WI38 (cell line): ENCODE data around the gene PCSK5.

Source experiments
- H3K4me3 ChIP-seq: 2 replicates; pipeline ENCODE4 v1.5.1; 2011; ENCODE audit warnings: low read depth, mild to moderate bottlenecking, control low read depth, low read length
- TF ChIP-seq, protein P1 (sequence below): IDR thresholded peaks from 2 replicates; pipeline ENCODE4 v1.5.1; 2012; ENCODE audit warnings: low read depth, mild to moderate bottlenecking, control low read depth, low read length

PCSK5 gene

GRCh38 chr9:76223749-76224340 lies 333.4 kb downstream of the PCSK5 start:
- TF ChIP-seq, protein P1, sequence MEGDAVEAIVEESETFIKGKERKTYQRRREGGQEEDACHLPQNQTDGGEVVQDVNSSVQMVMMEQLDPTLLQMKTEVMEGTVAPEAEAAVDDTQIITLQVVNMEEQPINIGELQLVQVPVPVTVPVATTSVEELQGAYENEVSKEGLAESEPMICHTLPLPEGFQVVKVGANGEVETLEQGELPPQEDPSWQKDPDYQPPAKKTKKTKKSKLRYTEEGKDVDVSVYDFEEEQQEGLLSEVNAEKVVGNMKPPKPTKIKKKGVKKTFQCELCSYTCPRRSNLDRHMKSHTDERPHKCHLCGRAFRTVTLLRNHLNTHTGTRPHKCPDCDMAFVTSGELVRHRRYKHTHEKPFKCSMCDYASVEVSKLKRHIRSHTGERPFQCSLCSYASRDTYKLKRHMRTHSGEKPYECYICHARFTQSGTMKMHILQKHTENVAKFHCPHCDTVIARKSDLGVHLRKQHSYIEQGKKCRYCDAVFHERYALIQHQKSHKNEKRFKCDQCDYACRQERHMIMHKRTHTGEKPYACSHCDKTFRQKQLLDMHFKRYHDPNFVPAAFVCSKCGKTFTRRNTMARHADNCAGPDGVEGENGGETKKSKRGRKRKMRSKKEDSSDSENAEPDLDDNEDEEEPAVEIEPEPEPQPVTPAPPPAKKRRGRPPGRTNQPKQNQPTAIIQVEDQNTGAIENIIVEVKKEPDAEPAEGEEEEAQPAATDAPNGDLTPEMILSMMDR = no peak
- H3K4me3 ChIP-seq = no peak overlapping the region

DNA sequence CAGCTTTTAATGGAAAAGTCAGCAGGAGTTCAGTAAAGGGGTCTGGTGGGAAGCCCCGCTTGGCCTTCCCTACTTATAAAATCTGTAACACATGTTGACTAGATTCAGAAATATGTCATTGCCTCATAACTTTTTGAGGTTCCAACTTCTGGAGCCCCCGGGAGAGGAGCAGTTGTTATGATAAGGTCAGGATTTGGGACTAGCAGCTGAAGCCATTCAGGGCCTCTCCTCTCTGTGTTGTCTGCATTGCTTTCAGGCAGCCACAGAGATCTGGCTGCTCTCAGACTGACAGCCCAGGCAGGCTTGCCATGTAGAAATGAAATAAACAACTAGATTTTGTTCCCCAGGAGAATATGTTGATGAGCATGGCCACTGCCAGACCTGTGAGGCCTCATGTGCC lies 336.7 kb downstream of the PCSK5 start:
- TF ChIP-seq, protein P1 = no peak
- H3K4me3 ChIP-seq = no peak overlapping the region

GRCh38 chr9:76231001-76231400 lies 340.5 kb downstream of the PCSK5 start:
- TF ChIP-seq, protein P1 = no peak
- no peak overlapping the region for H3K4me3 ChIP-seq

GRCh38 chr9:76232861-76233489 lies 342.5 kb downstream of the PCSK5 start:
- TF ChIP-seq, protein P1 = no peak
- no peak overlapping the region for H3K4me3 ChIP-seq

DNA sequence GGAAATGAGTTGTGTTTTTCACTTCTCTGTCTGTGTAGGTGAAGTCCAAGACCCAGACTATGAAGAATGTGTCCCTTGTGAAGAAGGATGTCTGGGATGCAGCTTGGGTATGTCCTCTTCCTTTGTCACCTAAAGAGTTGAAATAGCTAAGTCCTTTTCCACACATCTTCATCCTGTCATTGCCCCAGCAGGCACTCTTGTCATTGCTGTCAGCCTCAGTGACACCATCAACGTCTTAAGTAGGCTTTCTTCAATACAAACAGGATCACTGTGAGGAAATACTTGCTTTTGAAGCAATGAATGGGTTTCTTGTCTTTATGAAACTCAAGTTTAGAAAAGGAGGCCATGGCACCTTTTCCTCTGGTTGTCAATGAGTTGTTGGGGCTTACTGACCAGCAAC lies 350.1 kb downstream of the PCSK5 start:
- TF ChIP-seq, protein P1 = no peak
- no peak overlapping the region for H3K4me3 ChIP-seq

DNA sequence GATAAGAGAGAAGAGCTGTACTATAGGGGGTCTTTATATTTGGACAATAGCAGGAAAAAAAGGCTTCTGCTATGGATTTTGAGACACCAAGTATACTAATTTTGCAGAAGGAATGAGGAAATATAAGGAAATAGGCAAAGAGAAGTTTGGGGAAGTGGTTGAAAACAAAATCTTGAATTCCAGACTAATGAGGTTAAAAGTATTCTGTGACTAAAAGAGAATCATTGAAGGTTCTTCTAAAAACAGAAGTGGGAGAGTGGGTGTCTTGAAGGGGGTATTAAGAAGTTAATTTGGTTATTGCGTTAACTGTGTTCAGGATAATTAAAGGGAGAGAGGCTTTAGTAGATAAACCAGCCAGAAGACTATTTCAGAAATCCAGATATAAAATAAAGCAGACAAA lies 355.0 kb downstream of the PCSK5 start:
- no peak overlapping the region for H3K4me3 ChIP-seq
- TF ChIP-seq, protein P1 = no peak

DNA sequence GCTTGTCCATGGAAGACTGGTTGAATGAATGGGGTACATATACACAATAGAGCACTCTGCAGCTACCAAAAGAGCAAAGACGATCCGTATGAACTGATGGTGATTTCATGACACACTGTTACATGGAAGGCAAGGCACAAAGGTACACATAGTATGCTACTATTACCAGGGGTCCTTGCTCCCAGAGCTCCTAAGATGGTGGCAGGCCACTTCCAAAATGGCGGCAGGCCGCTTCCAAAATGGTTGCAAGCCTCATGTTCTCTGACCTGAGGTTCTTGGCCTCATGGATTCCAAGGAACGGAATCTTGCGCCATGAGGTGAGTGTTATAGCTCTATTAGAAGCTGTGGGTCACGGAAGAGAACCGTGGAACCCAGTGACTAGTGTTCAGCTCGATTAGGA lies 356.2 kb downstream of the PCSK5 start:
- TF ChIP-seq, protein P1 = no peak
- H3K4me3 ChIP-seq = no peak overlapping the region
